NK-92 treated with Interleukin-12 subunit alpha and Interleukin-12 subunit beta, amount 100 ng/mL, for 24 hours (cell line): ENCODE data around the gene SERPIND1.

Experiments
- DNase-seq: peaks from one replicate; lab custom pipeline; 2025; lab: John Stamatoyannopoulos, UW

SERPIND1 gene

GRCh38 chr22:20792221-20792965, 18.5 kb downstream of the SERPIND1 start:
- DNase-seq, result no peak

GRCh38 chr22:20792966-20793728, 19.2 kb downstream of the SERPIND1 start:
- no peak for DNase-seq

GRCh38 chr22:20793748-20794649, 20.1 kb downstream of the SERPIND1 start:
- no peak for DNase-seq

GRCh38 chr22:20794650-20795413, 20.9 kb downstream of the SERPIND1 start:
- no peak for DNase-seq

- no peak for DNase-seq
Measured at GRCh38 chr22:20796731-20797130, 22.8 kb downstream of the SERPIND1 start.

- DNase-seq, result no peak
Measured at GRCh38 chr22:20798218-20798617, 24.3 kb downstream of the SERPIND1 start.

- DNase-seq, result no peak
Measured at GRCh38 chr22:20798974-20799373, 25.1 kb downstream of the SERPIND1 start.

- DNase-seq, result no peak
Measured at GRCh38 chr22:20799449-20799848, 25.5 kb downstream of the SERPIND1 start.

GRCh38 chr22:20802452-20802851, 28.5 kb downstream of the SERPIND1 start:
- DNase-seq, result no peak

GRCh38 chr22:20802922-20803553, 29.1 kb downstream of the SERPIND1 start:
- no peak for DNase-seq

GRCh38 chr22:20803696-20804324, 29.9 kb downstream of the SERPIND1 start:
- no peak for DNase-seq

GRCh38 chr22:20804650-20805049, 30.7 kb downstream of the SERPIND1 start:
- no peak for DNase-seq

- no peak for DNase-seq
Measured at GRCh38 chr22:20805972-20806471, 32.1 kb downstream of the SERPIND1 start.

GRCh38 chr22:20807315-20807752, 33.4 kb downstream of the SERPIND1 start:
- no peak for DNase-seq

- DNase-seq, result no peak
Measured at GRCh38 chr22:20808844-20809243, 34.9 kb downstream of the SERPIND1 start.

- DNase-seq, result no peak
Measured at GRCh38 chr22:20809538-20810185, 35.7 kb downstream of the SERPIND1 start.

- no peak for DNase-seq
Measured at GRCh38 chr22:20810645-20811044, 36.7 kb downstream of the SERPIND1 start.

GRCh38 chr22:20811171-20811570, 37.3 kb downstream of the SERPIND1 start:
- no peak for DNase-seq

GRCh38 chr22:20811971-20812660, 38.2 kb downstream of the SERPIND1 start:
- DNase-seq, result no peak
